H9 (cell line): ENCODE measurements around the gene SIRT6. TPM values are rescaled to one million over a fixed set of nuclear protein-coding genes. Genes with fewer than 3 reads are reported as not detected.

Experiments used
- DNase-seq: peaks from one replicate; pipeline ENCODE4 v3.0.0-alpha.2; 2017
- H2AFZ ChIP-seq: one replicate; pipeline ENCODE4 v1.6.1; 2013; ENCODE audit warnings: mild to moderate bottlenecking, low read length, control low read depth, moderate library complexity
- H2AK5ac ChIP-seq: 2 replicates; pipeline ENCODE4 v1.6.1; 2013; ENCODE audit warnings: low read length, control low read depth, mixed read lengths; ENCODE audit not compliant: insufficient read length
- H2BK120ac ChIP-seq: one replicate; pipeline ENCODE4 v1.6.1; 2013; ENCODE audit warnings: low read depth, mild to moderate bottlenecking, low read length, control low read depth, inconsistent platforms; ENCODE audit not compliant: poor library complexity, severe bottlenecking
- H2BK12ac ChIP-seq: 2 replicates; pipeline ENCODE4 v1.6.1; 2013; ENCODE audit warnings: low read length, control low read depth, mixed read lengths, low read depth; ENCODE audit not compliant: insufficient read length
- H2BK15ac ChIP-seq: 2 replicates; pipeline ENCODE4 v1.6.1; 2013; ENCODE audit warnings: low read depth, low read length, control low read depth
- H2BK20ac ChIP-seq: one replicate; pipeline ENCODE4 v1.6.1; 2013; ENCODE audit warnings: low read depth, mild to moderate bottlenecking, low read length, control low read depth, inconsistent platforms; ENCODE audit not compliant: poor library complexity, severe bottlenecking
- H2BK5ac ChIP-seq: 2 replicates; pipeline ENCODE4 v1.6.1; 2013; ENCODE audit warnings: low read length, control low read depth, mixed read lengths; ENCODE audit not compliant: insufficient read length
- H3K14ac ChIP-seq: 2 replicates; pipeline ENCODE4 v1.6.1; 2013; ENCODE audit warnings: low read length, control low read depth; ENCODE audit not compliant: insufficient read depth
- H3K18ac ChIP-seq: 2 replicates; pipeline ENCODE4 v1.6.1; 2013; ENCODE audit warnings: low read depth, mild to moderate bottlenecking, mixed read lengths, low read length, control low read depth; ENCODE audit not compliant: insufficient read length
- H3K23ac ChIP-seq: 2 replicates; pipeline ENCODE4 v1.6.1; 2013; ENCODE audit warnings: low read length, control low read depth, mixed read lengths, low read depth; ENCODE audit not compliant: insufficient read length
- H3K23me2 ChIP-seq: 2 replicates; pipeline ENCODE4 v1.6.1; 2013; ENCODE audit warnings: low read depth, mild to moderate bottlenecking, mixed read lengths, low read length, control low read depth; ENCODE audit not compliant: insufficient read length, poor library complexity, severe bottlenecking
- H3K27ac ChIP-seq: 2 replicates; pipeline ENCODE4 v1.5.1; 2013; ENCODE audit warnings: low read length, control low read depth, mixed read lengths, low read depth; ENCODE audit not compliant: insufficient read length
- H3K27me3 ChIP-seq: 2 replicates; pipeline ENCODE4 v1.6.1; 2013; ENCODE audit warnings: low read length, control low read depth, inconsistent platforms; ENCODE audit not compliant: insufficient read depth
- H3K4ac ChIP-seq: 2 replicates; pipeline ENCODE4 v1.6.1; 2013; ENCODE audit warnings: low read depth, mild to moderate bottlenecking, control low read depth, inconsistent platforms, low read length, moderate library complexity
- H3K4me1 ChIP-seq: 2 replicates; pipeline ENCODE4 v1.6.1; 2013; ENCODE audit warnings: low read length, control low read depth, inconsistent platforms; ENCODE audit not compliant: insufficient read depth
- H3K4me2 ChIP-seq: 2 replicates; pipeline ENCODE4 v1.6.1; 2013; ENCODE audit warnings: low read length, control low read depth, mixed read lengths; ENCODE audit not compliant: insufficient read length, insufficient read depth
- H3K56ac ChIP-seq: 2 replicates; pipeline ENCODE4 v1.6.1; 2013; ENCODE audit warnings: low read depth, mild to moderate bottlenecking, mixed read lengths, low read length, control low read depth; ENCODE audit not compliant: insufficient read length
- H3K79me1 ChIP-seq: 2 replicates; pipeline ENCODE4 v1.6.1; 2013; ENCODE audit warnings: low read depth, mild to moderate bottlenecking, moderate library complexity, low read length, control low read depth, inconsistent platforms; ENCODE audit not compliant: insufficient read depth, poor library complexity, severe bottlenecking
- H3K79me2 ChIP-seq: 2 replicates; pipeline ENCODE4 v1.6.1; 2013; ENCODE audit warnings: low read length, control low read depth, inconsistent platforms; ENCODE audit not compliant: insufficient read depth
- H3K9ac ChIP-seq: 2 replicates; pipeline ENCODE4 v1.6.1; 2013; ENCODE audit warnings: low read length, control low read depth, mixed read lengths; ENCODE audit not compliant: insufficient read length; ENCODE audit errors: extremely low read depth
- H3K9me3 ChIP-seq: one replicate; pipeline ENCODE4 v1.6.1; 2013; ENCODE audit warnings: low read depth, low read length, inconsistent platforms; ENCODE audit not compliant: control insufficient read depth
- H3T11ph ChIP-seq: one replicate; pipeline ENCODE4 v1.6.1; 2013; ENCODE audit warnings: mild to moderate bottlenecking, low read length, control low read depth, inconsistent platforms
- H4K20me1 ChIP-seq: one replicate; pipeline ENCODE4 v1.6.1; 2013; ENCODE audit not compliant: control insufficient read depth, insufficient read length, insufficient read depth
- H4K5ac ChIP-seq: 2 replicates; pipeline ENCODE4 v1.6.1; 2013; ENCODE audit warnings: low read depth, mild to moderate bottlenecking, mixed read lengths, low read length, control low read depth; ENCODE audit not compliant: insufficient read length
- H4K8ac ChIP-seq: replicated peaks from 2 replicates; pipeline ENCODE4 v1.6.1; 2013; ENCODE audit warnings: low read length, control low read depth, mixed read lengths, low read depth; ENCODE audit not compliant: insufficient read length
- H4K91ac ChIP-seq: 2 replicates; pipeline ENCODE4 v1.6.1; 2013; ENCODE audit warnings: low read depth, mild to moderate bottlenecking, moderate library complexity, mixed read lengths, low read length, control low read depth; ENCODE audit not compliant: insufficient read length
- H3K27ac Mint-ChIP-seq, 3 experiments: 2 replicates in 2 of 3; 3 replicates in 1 of 3; pipeline ENCODE4 v1.8.0; 2020 to 2021; ENCODE audit warnings: mixed read lengths in 3 of 3, mild to moderate bottlenecking in 1 of 3, moderate library complexity in 1 of 3
- H3K27me3 Mint-ChIP-seq: 2 replicates; pipeline ENCODE4 v1.8.0; 2021; ENCODE audit warnings: low read depth, mild to moderate bottlenecking, moderate library complexity, mixed read lengths
- H3K36me3 Mint-ChIP-seq, 3 experiments: 2 replicates in 2 of 3; 3 replicates in 1 of 3; pipeline ENCODE4 v1.8.0; 2020 to 2021; ENCODE audit warnings: low read depth in 3 of 3, mixed read lengths in 3 of 3; ENCODE audit not compliant: insufficient read depth in 1 of 3
- H3K4me1 Mint-ChIP-seq, 2 experiments: 2 replicates each; pipeline ENCODE4 v1.8.0; 2020; ENCODE audit warnings: mixed read lengths in 2 of 2
- H3K4me3 Mint-ChIP-seq, 2 experiments: 2 replicates in 1 of 2; 3 replicates in 1 of 2; pipeline ENCODE4 v1.8.0; 2020 to 2021; ENCODE audit warnings: mild to moderate bottlenecking in 2 of 2, mixed read lengths in 2 of 2, moderate library complexity in 1 of 2
- H3K9me3 Mint-ChIP-seq, 2 experiments: 2 replicates in 1 of 2; 3 replicates in 1 of 2; pipeline ENCODE4 v1.8.0; 2020; ENCODE audit warnings: mild to moderate bottlenecking in 2 of 2, mixed read lengths in 2 of 2, moderate library complexity in 1 of 2
- WGBS: extraction: QIAGEN DNeasy Blood & Tissue Kit; methylation state at CpG from one replicate; pipeline ENCODE4 v1.1.7; 2013; ENCODE audit warnings: missing lambda C conversion rate, low lambda C conversion rate, mixed read lengths; ENCODE audit not compliant: insufficient read length; ENCODE audit errors: extremely low coverage; 5-methylcytosine and 5-hydroxymethylcytosine counted together
- total RNA-seq: library from RNA; stranded (reverse); gene quantifications from 2 replicates; pipeline ENCODE4 v1.2.1, GENCODE V29; 2021
- TF ChIP-seq, protein P1 (sequence below): fragments of 200-600 bp; sonication (generic); conservative IDR thresholded peaks from 3 replicates; pipeline ENCODE4 v1.8.0; 2021; ENCODE audit warnings: antibody characterized with exemption, mild to moderate bottlenecking

SIRT6 gene
- total RNA-seq, 1 experiment from 2014 or later, result 24.9 TPM

- Histone ChIP-seq H3K27me3 (no peaks in the 10 kb centered on the region), H3K14ac (no peak overlapping the region), H3K18ac (no peak overlapping the region), H3K23me2 (no peaks in the 10 kb centered on the region), H2BK5ac (no peak overlapping the region), H4K20me1 (no peaks in the 10 kb centered on the region), H3K4me2 (no peak overlapping the region), H2BK12ac (no peak overlapping the region), H3K79me1 (no peaks in the 10 kb centered on the region), H2AK5ac (no peak overlapping the region), H3K23ac (no peak overlapping the region), H2BK120ac (no peak overlapping the region), H2BK20ac (no peak overlapping the region), H3K9me3 (no peaks in the 10 kb centered on the region), H4K8ac (no peak overlapping the region), H3K27ac (no peak overlapping the region), H4K5ac (no peak overlapping the region), H2AFZ (no peak overlapping the region), H3K4ac (no peak overlapping the region), H4K91ac (no peak overlapping the region), H3K56ac (no peak overlapping the region), H2BK15ac (no peak overlapping the region), H3K79me2 (no peaks in the 10 kb centered on the region), H3K4me1 (no peaks in the 10 kb centered on the region), H3K9ac (no peak overlapping the region), H3T11ph (no peak overlapping the region)
- Mint-ChIP-seq H3K27me3 (peaks cover 14% of the 10 kb centered on the region), H3K27ac (no peak overlapping the region), H3K36me3 (peaks cover 0 to 15% (median 10%) of the 10 kb centered on the region in 3 experiments; a peak in 4 of 7 replicates), H3K4me1 (0 out of 4 replicates have a peak, but pooled peaks cover 0 to 4% of the 10 kb centered on the region in 2 experiments), H3K9me3 (peaks cover 0 to 8% of the 10 kb centered on the region in 2 experiments; a peak in 3 of 5 replicates), H3K4me3 (no peak overlapping the region)
- no CpG with 5 or more reads among the region's 6 CpGs for WGBS
- no peak for DNase-seq
- TF ChIP-seq, protein P1, sequence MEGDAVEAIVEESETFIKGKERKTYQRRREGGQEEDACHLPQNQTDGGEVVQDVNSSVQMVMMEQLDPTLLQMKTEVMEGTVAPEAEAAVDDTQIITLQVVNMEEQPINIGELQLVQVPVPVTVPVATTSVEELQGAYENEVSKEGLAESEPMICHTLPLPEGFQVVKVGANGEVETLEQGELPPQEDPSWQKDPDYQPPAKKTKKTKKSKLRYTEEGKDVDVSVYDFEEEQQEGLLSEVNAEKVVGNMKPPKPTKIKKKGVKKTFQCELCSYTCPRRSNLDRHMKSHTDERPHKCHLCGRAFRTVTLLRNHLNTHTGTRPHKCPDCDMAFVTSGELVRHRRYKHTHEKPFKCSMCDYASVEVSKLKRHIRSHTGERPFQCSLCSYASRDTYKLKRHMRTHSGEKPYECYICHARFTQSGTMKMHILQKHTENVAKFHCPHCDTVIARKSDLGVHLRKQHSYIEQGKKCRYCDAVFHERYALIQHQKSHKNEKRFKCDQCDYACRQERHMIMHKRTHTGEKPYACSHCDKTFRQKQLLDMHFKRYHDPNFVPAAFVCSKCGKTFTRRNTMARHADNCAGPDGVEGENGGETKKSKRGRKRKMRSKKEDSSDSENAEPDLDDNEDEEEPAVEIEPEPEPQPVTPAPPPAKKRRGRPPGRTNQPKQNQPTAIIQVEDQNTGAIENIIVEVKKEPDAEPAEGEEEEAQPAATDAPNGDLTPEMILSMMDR, result no peak
Measured at GRCh38 chr19:4216846-4217245, 34.5 kb upstream of the SIRT6 start.
